Stimulated activated CD8-positive, alpha-beta memory T cell treated with anti-CD3 and anti-CD28 coated beads, Interleukin-4, amount 100 ng/mL, for 24 hours (primary cell): ENCODE measurements around the gene CORIN.

ENCODE experiments used
- DNase-seq: peaks from one replicate; pipeline ENCODE4 v3.0.0-alpha.2; 2020; ENCODE audit warnings: low read depth

Gene CORIN

GRCh38 chr4:47642191-47642830, 195.6 kb downstream of the CORIN start:
- DNase-seq = no peak

GRCh38 chr4:47641755-47642154, 196.1 kb downstream of the CORIN start:
- no peak for DNase-seq

- DNase-seq = no peak
Measured at GRCh38 chr4:47640911-47641310, 197.0 kb downstream of the CORIN start.

DNA sequence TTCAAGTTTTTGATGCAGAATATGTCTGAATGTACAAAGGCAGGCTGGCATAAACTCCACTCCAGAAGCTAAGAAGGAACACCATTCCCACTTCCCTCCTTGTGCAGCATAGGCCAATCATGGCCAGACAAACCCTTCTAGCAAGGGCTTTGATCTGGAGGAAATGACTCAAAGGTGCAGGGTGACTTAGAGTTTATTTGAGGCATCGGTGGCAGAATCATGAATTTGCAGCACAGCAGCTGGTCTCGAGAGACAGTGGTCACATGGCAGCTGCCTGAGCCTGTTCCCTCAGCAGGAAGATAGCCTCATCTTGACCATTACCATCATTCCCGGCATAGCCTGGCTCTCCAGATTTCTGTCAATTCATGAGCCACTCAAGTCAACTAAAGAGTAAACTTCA, 198.3 kb downstream of the CORIN start:
- no peak for DNase-seq

DNA sequence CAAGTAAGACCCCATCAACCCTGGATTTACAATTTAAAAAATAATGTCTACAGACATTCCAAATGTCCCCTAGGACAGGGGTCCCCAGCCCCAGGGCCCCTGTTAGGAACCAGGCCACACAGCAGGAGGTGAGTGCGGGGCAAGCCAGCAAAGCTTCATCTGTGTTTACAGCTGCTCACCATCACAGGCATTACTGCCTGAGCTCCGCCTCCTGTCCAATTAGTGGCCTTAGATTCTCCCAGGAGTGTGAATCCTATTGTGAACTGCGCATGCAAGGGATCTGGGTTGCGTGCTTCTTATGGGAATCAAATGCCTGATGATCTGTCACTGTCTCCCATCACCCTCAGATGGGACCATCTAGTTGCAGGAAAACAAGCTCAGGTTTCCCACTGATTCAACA, 206.7 kb downstream of the CORIN start:
- no peak for DNase-seq

DNA sequence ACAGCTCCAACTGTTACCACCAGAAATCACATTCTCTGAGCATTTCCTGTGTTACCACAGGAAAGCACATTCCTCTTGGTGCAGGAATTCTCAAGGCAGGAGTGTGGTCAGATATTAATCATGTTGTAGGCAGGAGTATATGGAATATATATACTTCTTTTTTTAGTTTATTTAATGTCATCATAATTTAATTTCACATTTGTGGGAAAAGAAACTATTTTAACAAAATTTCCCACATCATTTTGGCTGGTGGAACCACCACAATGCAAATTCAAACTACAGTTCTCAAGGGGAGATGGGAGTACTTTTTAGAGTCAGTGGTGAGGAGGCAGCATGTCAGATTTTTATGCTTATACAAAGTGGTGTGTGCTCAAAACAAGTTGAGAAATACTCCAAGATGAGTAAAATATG, 213.8 kb downstream of the CORIN start:
- DNase-seq = no peak

- no peak for DNase-seq
Measured at GRCh38 chr4:47621181-47621580, 216.7 kb downstream of the CORIN start.

- no peak for DNase-seq
Measured at GRCh38 chr4:47619691-47620090, 218.2 kb downstream of the CORIN start.

DNA sequence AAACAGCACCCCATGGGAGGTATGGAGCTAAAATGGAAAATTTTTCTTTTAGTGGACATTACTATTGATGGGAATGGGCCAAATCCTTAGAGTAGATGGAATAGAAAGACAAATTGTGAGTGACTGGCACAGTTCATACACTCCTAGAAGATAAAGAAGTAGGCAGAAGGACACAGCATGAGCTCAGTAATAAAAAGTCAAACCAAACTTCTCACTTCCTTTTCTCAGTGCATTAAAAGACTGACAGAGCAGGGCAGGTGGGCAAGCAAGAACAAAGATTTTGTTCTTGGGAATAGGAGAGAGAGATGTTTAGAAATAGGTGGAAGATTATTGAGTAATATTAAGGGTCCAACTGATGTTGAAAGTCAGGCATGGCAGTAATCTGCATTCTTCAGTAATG, 220.3 kb downstream of the CORIN start:
- DNase-seq = no peak

- no peak for DNase-seq
Measured at GRCh38 chr4:47615385-47615784, 222.5 kb downstream of the CORIN start.

DNA sequence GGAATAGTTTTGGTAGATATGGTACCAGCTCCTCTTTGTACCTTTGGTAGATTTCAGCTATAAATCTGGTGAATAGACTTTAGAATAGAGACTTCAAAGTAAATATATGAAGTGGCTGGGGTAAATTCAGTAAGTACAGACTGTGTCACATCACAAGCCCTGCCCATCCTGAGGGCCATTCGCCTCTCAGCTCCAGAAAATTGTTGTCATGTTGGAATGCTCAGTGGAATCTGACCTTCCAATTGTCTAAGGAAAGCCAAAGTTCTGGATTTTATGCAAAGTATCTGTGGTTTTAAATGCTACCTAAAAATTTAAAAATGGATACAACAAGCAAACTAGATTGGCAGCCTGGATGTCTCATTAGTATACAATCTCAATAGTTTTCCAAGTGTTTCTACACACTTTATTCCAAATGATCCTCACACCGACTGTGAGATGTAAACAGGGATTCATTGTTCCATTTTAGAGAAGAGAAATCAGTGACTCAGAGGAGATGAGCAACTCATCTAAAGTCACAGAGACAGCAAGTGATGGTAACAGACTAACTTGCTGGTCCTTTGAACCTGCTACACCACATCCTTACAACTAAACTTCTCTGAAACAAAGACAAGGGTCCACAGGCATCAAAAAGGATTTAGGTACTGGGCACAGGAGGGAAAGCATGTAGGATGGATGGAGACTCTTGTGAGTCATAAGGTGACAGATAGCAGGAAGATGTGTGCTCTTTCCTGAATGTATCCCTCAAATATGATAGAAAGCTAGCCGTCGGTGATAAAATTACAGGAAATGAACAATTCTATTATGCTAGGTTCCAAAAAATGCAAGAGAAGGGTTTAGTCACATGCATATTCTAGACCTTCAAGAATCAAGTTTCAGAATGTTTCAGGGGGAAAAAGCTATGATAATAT, 225.5 kb downstream of the CORIN start:
- no peak for DNase-seq

GRCh38 chr4:47606482-47606881, 231.4 kb downstream of the CORIN start:
- DNase-seq = no peak

- no peak for DNase-seq
Measured at GRCh38 chr4:47598896-47599295, 239.0 kb downstream of the CORIN start.

GRCh38 chr4:47598320-47598719, 239.5 kb downstream of the CORIN start:
- no peak for DNase-seq

DNA sequence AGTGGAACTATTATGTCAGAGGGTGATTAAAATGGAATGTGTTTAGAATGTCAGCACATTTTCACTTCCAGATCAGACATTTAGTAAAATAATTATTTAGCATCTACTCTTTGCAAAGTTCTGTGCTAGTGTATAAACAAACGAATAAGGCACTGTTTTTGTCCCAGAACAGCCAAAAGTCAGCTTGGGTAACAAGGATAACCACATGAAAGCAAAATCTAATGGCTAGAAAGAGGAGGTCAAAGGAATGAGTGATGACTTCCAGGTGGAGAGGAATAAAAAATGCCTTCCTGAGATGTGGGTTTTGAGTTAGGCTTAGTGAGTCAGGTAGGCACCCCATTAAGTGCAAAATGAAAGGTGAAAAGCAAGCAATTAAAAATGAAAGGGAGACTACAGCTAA, 240.2 kb downstream of the CORIN start:
- no peak for DNase-seq

- no peak for DNase-seq
Measured at GRCh38 chr4:47590325-47590724, 247.5 kb downstream of the CORIN start.

DNA sequence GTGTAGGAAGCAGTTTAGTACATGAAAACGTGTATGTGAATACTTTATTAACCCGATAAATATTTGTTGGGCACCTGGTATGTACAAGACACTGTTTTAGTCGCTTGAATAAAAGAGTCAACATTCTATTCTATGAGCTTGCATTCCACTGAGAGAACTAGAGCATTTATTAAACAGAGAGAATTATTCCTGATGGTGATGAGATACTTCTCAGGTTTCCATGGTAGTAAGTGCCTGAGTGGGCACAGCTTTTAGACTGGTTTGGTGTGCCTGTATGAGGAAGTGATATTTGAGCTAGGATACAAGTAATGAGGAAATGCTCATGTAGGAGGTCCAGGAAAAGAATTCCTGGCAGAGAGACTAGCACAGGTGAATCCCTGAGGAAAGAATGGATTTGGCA, 258.6 kb downstream of the CORIN start:
- DNase-seq = no peak

DNA sequence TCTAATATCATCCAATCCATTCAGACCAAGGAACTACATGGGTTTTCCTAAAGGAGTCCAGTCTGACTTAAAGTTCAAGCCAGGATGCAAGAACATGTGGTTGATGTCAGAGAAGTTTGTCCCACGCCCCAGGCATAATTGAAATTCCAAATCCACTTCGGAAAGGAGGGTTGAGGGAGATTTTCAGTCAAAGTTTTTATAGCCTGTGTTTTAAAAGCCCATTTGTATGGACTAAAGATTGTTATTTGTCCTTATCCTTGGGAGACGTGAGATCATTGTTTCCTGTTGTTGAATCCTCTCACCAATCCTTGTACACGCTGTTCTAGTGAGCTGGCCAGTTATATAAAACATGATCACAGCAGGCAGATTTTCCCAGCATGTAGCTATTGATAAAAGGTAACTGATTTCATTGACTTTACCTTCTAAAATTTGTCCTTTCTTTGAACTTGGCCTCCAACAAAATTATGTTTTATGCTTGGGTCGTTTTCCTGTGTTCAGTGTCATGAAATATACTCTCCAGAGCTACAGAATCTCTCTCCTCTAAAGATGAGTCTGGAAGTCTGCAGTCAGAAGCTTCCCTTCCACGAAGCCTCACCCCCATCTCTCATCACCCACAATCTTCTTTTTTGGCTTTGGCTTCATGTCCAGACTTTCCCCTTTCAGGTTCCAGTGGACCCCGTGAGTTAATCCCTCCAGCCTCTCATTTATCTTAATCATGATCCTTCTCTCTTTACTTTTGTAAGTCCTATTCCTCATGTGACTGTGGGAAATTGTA, 259.9 kb downstream of the CORIN start:
- no peak for DNase-seq

DNA sequence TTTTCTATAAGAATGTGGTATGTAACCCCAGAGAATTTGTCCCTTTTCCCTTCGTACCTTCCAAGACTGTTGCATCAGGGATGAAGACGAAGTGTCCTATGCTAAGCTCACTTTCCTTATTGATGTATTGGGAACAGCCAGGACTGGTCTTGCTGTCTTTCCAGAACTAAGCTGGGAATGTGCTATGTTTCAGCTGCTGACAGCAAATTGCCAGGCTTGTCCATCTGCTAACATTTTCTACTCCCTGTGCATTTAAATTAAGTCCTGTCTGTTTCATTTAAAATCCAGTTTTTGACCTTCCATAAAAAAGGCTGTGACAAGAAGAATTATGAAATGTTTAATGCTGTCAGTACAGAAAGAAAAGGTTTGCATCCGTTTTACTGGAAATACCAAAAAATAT, 264.9 kb downstream of the CORIN start:
- DNase-seq = no peak

- DNase-seq = no peak
Measured at GRCh38 chr4:47570816-47571215, 267.1 kb downstream of the CORIN start.

DNA sequence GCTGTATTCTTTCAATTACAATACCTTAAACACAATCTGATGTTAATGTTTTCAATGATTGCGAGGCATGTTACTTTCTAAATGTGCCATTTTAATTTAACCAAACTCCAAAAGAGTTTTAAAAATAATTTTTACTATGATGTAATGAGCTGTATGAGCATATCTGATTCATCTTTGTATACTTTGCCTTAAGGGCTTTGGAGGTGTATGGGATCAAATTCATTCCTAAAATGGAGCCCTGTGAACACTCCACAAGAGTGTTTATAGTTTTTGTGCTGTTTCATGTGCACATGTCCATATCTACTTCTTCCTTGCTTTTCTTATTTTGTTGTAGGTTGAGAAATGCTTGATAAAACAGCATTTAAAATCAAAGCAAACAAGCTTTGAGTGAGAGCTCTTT, 270.4 kb downstream of the CORIN start:
- DNase-seq = no peak

DNA sequence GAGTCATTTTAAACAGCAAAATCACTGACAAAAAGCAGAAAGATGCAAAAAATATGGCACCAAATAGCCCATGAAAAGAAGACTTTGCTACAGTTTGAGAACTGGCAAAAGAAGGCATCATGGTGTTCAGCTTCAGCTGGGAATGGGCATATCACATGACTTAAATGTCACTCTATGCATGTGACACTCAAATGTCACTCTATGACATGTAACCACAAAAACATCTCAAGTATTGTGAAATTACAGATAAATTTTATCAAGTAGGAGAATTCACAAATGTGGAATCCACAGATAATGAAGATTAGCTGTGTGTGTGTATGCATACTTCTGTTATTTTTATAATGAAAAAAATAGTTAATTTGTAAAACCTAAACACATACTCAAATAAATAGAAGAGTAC, 270.9 kb downstream of the CORIN start:
- no peak for DNase-seq

DNA sequence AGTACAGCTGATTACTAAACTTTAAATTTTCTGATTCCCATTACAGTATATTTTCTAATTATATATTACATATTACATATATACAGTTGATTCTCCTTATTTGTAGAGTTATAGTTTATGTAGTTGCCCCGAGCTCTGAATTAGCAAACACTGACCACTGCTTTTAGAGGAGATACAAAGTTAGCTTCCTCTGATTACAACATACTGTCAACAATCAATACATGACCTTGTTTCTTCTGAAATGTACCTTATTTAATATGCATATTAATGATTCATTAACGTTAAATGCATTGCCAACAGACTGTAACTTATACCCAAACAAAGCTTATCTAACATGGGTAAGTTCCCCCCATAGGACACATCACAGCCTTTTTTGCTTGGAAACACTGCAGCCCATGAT, 271.3 kb downstream of the CORIN start:
- no peak for DNase-seq
